Panc1 (cell line): ENCODE results near the gene IARS1. TPM values are rescaled to one million over a fixed set of nuclear protein-coding genes. Genes with fewer than 3 reads are reported as not detected.

ENCODE experiments used
- microRNA-seq: library from miRNA; unstranded; fragments of <30 nt; microRNA quantifications from one replicate; pipeline ENCODE4 v1.1.0, GENCODE V29; 2020; ENCODE audit not compliant: unreplicated experiment
- total RNA-seq: library from RNA; stranded (reverse); gene quantifications from one replicate; pipeline ENCODE4 v1.2.1, GENCODE V29; 2021; ENCODE audit not compliant: unreplicated experiment

IARS1 gene
- total RNA-seq, 1 experiment from 2014 or later, result 116 TPM

Small RNAs within 50 kb of the gene (microRNA-seq; reads per million reads assigned to microRNA genes)
- gene MIR3651, result 1.9 reads per million

Other genes starting within 250 kb of the IARS1 start
- 58.8 TPM for gene SPTLC1, start 178.3 kb downstream of the IARS1 start, total RNA-seq
- gene NOL8, start 31.7 kb upstream of the IARS1 start, total RNA-seq, result 30.6 TPM
- 6.7 TPM for gene CENPP, start 32.3 kb upstream of the IARS1 start, total RNA-seq
- gene OGN, start 110.9 kb upstream of the IARS1 start, total RNA-seq, result 0.08 TPM
- not detected for gene OMD, start 130.8 kb upstream of the IARS1 start, total RNA-seq
- not detected for gene ASPN, start 188.8 kb upstream of the IARS1 start, total RNA-seq
- gene ECM2, start 242.3 kb upstream of the IARS1 start, total RNA-seq, result not detected